ENCODE measurements around the gene FER1L5.

Gene FER1L5

GRCh38 chr2:96726131-96726530 is 83.6 kb downstream of the FER1L5 start:
- no peaks in the 10 kb centered on the region for H3K9me3 ChIP-seq (replicated peaks; ENCODE audit: insufficient read depth, low read length)
- no peaks in the 10 kb centered on the region for H3K27me3 ChIP-seq (replicated peaks; ENCODE audit: insufficient read depth, low read length)
- TF ChIP-seq CTCF (IDR thresholded peaks at IDR 0.05; ENCODE audit: low read length) (no peak), EZH2 (optimal IDR thresholded peaks at IDR 0.05; ENCODE audit: low read depth, low read length) (no peak), EZH2phosphoT487 (IDR thresholded peaks at IDR 0.05; ENCODE audit: low read length) (no peak)
- no peak overlapping the region for H3K4me2 ChIP-seq (ENCODE audit: low read depth, low read length)
- H3K9ac ChIP-seq (ENCODE audit: low read length), result no peak overlapping the region
- H3K79me2 ChIP-seq (ENCODE audit: low read length), result no peaks in the 10 kb centered on the region
- no peaks in the 10 kb centered on the region for H3K9me2 ChIP-seq (replicated peaks; ENCODE audit: insufficient read depth, low read length)
- H2AFZ ChIP-seq (ENCODE audit: low read length), result no peak overlapping the region
- H4K20me1 ChIP-seq (ENCODE audit: insufficient read depth, low read length), result no peaks in the 10 kb centered on the region
- H3K36me3 ChIP-seq (replicated peaks; ENCODE audit: insufficient read depth, low read length), result no peaks in the 10 kb centered on the region; the same call in 1 of the 2 replicates
- no peaks in the 10 kb centered on the region for H3K4me1 ChIP-seq (ENCODE audit: low read length)
- no peak for DNase-seq
- no peak overlapping the region for H3K4me3 ChIP-seq (ENCODE audit: low read length)
- no peaks in the 10 kb centered on the region for H3F3A ChIP-seq (ENCODE audit: insufficient read depth, low read length)
- H3K27ac ChIP-seq (ENCODE audit: low read length), result no peak overlapping the region

GRCh38 chr2:96727431-96727830 is 84.9 kb downstream of the FER1L5 start:
- no peaks in the 10 kb centered on the region; the same call in 1 of the 2 replicates for H3K36me3 ChIP-seq (replicated peaks; ENCODE audit: insufficient read depth, low read length)
- H3F3A ChIP-seq (ENCODE audit: insufficient read depth, low read length), result no peaks in the 10 kb centered on the region
- no peaks in the 10 kb centered on the region for H3K4me1 ChIP-seq (ENCODE audit: low read length)
- no peak overlapping the region for H3K9ac ChIP-seq (ENCODE audit: low read length)
- H3K4me3 ChIP-seq (ENCODE audit: low read length), result no peak overlapping the region
- TF ChIP-seq CTCF (IDR thresholded peaks at IDR 0.05; ENCODE audit: low read length) (no peak), EZH2 (optimal IDR thresholded peaks at IDR 0.05; ENCODE audit: low read depth, low read length) (no peak), EZH2phosphoT487 (IDR thresholded peaks at IDR 0.05; ENCODE audit: low read length) (no peak)
- H3K79me2 ChIP-seq (ENCODE audit: low read length), result no peaks in the 10 kb centered on the region
- H4K20me1 ChIP-seq (ENCODE audit: insufficient read depth, low read length), result no peaks in the 10 kb centered on the region
- no peaks in the 10 kb centered on the region for H3K9me3 ChIP-seq (replicated peaks; ENCODE audit: insufficient read depth, low read length)
- DNase-seq, result no peak
- H3K9me2 ChIP-seq (replicated peaks; ENCODE audit: insufficient read depth, low read length), result no peaks in the 10 kb centered on the region
- no peak overlapping the region for H2AFZ ChIP-seq (ENCODE audit: low read length)
- no peak overlapping the region for H3K4me2 ChIP-seq (ENCODE audit: low read depth, low read length)
- no peaks in the 10 kb centered on the region for H3K27me3 ChIP-seq (replicated peaks; ENCODE audit: insufficient read depth, low read length)
- H3K27ac ChIP-seq (ENCODE audit: low read length), result no peak overlapping the region

- TF ChIP-seq CTCF (IDR thresholded peaks at IDR 0.05; ENCODE audit: low read length) (no peak), EZH2phosphoT487 (IDR thresholded peaks at IDR 0.05; ENCODE audit: low read length) (no peak), EZH2 (optimal IDR thresholded peaks at IDR 0.05; ENCODE audit: low read depth, low read length) (no peak)
- no peaks in the 10 kb centered on the region for H4K20me1 ChIP-seq (ENCODE audit: insufficient read depth, low read length)
- H3K9me3 ChIP-seq (replicated peaks; ENCODE audit: insufficient read depth, low read length), result no peaks in the 10 kb centered on the region
- H3K27ac ChIP-seq (ENCODE audit: low read length), result no peak overlapping the region
- H3K9ac ChIP-seq (ENCODE audit: low read length), result no peak overlapping the region
- no peak overlapping the region for H3K4me2 ChIP-seq (ENCODE audit: low read depth, low read length)
- H3F3A ChIP-seq (ENCODE audit: insufficient read depth, low read length), result no peaks in the 10 kb centered on the region
- no peaks in the 10 kb centered on the region for H3K27me3 ChIP-seq (replicated peaks; ENCODE audit: insufficient read depth, low read length)
- H3K4me1 ChIP-seq (ENCODE audit: low read length), result no peaks in the 10 kb centered on the region
- H3K9me2 ChIP-seq (replicated peaks; ENCODE audit: insufficient read depth, low read length), result no peaks in the 10 kb centered on the region
- no peak overlapping the region for H2AFZ ChIP-seq (ENCODE audit: low read length)
- no peaks in the 10 kb centered on the region for H3K79me2 ChIP-seq (ENCODE audit: low read length)
- H3K36me3 ChIP-seq (replicated peaks; ENCODE audit: insufficient read depth, low read length), result no peaks in the 10 kb centered on the region; the same call in 1 of the 2 replicates
- DNase-seq, result no peak
- H3K4me3 ChIP-seq (ENCODE audit: low read length), result no peak overlapping the region
These were observed 87.2 kb downstream of the FER1L5 start for GRCh38 chr2:96729748-96730147.
